ENCODE measurements around the gene SLC29A3.

Gene SLC29A3

DNA sequence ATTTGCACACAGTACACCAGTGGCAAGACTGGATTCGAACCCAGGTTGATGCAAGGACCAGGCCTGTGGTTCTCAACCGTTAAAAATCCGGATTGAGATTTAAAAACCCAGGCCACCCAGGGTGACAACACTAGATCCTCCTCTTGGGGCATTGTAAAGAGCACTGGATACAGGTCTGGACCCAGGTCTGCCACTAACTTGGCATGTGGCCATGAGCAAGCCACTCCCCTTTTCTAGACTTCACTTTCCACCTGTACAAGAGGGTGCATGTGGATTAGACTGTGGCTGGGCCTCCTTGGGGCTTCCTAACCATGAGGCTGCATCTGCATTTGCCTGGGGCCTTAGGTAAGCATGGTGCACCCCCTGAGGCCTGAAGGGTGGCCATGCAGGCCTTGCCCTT is 21.7 kb upstream of the SLC29A3 start:
- no peak for DNase-seq (ENCODE audit: low spot score)
- TF ChIP-seq, protein P1, sequence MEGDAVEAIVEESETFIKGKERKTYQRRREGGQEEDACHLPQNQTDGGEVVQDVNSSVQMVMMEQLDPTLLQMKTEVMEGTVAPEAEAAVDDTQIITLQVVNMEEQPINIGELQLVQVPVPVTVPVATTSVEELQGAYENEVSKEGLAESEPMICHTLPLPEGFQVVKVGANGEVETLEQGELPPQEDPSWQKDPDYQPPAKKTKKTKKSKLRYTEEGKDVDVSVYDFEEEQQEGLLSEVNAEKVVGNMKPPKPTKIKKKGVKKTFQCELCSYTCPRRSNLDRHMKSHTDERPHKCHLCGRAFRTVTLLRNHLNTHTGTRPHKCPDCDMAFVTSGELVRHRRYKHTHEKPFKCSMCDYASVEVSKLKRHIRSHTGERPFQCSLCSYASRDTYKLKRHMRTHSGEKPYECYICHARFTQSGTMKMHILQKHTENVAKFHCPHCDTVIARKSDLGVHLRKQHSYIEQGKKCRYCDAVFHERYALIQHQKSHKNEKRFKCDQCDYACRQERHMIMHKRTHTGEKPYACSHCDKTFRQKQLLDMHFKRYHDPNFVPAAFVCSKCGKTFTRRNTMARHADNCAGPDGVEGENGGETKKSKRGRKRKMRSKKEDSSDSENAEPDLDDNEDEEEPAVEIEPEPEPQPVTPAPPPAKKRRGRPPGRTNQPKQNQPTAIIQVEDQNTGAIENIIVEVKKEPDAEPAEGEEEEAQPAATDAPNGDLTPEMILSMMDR (IDR thresholded peaks at IDR 0.05; ENCODE audit: extremely low read depth, missing control alignments): no peak

DNA sequence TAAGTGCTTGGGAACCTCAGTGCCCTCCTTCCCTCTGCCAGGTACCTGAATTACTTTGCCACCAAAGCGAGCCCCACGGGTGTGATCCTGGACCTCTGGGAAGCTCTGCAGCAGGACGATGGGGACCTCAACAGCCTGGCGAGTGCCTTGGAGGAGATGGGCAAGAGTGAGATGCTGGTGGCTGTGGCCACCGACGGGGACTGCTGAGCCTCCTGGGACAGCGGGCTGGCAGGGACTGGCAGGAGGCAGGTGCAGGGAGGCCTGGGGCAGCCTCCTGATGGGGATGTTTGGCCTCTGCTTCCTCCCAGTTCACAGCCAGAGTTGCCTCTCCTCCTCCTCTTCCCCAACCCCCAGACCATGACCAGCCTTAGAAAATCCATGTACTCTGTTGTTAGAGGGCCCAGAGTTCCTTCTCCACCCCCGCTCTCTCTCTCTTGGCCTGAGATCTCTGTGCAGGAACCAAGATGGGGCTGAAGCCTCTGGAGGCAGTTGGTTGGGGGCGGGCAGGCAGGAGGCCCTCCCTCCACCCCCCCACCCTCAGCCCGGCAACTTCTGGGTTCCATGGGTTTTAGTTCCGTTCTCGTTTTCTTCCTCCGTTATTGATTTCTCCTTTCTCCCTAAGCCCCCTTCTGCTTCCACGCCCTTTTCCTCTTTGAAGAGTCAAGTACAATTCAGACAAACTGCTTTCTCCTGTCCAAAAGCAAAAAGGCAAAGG is 19.8 kb upstream of the SLC29A3 start:
- DNase-seq (ENCODE audit: low spot score): no peak
- TF ChIP-seq, protein P1 (IDR thresholded peaks at IDR 0.05; ENCODE audit: extremely low read depth, missing control alignments): no peak

DNA sequence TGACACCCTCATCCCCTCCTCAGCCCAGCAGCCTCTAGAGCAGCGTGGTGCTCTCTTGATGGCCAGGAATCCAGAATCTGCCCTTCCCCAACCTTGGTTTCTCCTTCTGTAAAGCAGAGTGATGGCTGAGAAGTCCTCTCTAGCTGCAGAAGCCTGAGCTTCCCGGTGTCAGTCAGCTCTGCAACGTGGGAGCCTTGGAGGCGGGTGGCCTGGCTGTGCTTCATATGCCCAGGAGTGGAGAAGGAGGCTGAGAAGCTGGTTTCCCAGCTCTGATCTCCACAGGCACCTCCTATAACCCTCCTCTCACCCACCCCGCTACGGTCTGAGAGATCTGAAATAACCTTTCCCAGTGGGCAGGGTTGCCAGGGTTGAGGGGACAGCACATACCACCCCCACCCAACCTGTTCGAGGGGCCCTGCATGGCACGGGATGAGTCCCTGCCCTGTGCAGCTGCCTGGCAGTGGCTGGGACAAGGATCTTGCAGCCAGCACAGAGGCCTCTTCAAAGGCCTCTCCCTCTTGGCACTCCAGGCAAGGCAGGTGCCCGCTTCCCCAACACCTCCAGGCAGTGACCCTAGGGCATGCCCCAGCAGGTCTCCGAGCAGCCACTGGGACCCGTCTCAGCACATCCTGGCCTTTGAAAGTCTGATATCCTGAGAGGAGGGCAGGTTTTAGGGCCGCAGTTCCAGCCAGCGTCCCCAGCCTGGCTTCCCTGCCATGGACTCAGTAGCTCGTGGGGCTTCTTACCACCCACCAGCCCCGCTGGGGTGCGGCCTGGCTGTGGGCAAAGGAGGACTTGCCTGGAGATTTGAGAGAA is 18.3 kb upstream of the SLC29A3 start:
- TF ChIP-seq, protein P1 (IDR thresholded peaks at IDR 0.05; ENCODE audit: extremely low read depth, missing control alignments): no peak
- no peak for DNase-seq (ENCODE audit: low spot score)

DNA sequence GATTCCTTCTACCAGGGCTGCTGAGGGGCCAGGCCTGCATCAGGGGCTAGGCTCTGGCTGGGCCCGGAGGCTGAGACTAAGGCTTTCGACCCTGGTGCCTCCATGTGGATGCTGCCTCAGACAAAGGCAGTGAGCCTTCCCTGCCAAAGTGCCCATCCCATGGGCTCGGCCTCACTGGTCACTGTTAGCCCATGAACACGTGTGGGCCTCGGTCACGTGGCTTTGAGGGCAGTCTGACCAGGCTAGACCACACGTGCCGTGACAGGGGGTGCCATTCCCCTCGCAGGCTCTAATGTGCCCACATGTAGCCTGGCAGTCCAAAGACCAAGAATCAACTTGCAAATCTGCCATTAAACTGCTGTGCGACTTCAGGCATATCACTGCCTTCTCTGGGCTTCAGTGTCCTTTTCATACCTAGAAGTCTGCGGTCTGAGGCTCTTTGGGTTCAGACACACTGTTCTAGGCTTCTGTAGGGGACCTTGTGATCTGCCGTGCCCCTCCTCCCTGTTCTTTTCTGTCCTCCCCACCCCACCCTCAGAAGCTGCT is 17.6 kb upstream of the SLC29A3 start:
- TF ChIP-seq, protein P1 (IDR thresholded peaks at IDR 0.05; ENCODE audit: extremely low read depth, missing control alignments): no peak
- no peak for DNase-seq (ENCODE audit: low spot score)

DNA sequence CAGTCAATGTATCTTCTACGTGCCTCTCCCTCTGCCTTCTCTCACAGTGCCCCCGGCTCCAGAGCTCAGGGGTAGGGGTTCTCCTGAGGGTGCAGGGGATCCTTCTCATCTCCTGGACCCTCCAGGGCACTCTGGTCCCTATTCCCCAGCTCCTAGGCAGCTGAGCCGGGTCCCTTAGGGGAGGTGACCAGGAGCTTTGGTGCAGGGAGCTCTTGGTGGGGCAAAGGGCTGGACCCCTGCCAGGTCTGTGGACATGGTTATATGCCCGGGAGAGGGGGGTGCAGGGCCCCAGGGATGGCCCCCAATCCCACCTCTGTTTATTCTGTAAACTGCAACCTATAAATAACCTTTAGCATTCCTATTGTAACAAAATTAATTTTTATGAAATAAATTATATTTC is 16.6 kb upstream of the SLC29A3 start:
- no peak for DNase-seq (ENCODE audit: low spot score)
- TF ChIP-seq, protein P1 (IDR thresholded peaks at IDR 0.05; ENCODE audit: extremely low read depth, missing control alignments): no peak

DNA sequence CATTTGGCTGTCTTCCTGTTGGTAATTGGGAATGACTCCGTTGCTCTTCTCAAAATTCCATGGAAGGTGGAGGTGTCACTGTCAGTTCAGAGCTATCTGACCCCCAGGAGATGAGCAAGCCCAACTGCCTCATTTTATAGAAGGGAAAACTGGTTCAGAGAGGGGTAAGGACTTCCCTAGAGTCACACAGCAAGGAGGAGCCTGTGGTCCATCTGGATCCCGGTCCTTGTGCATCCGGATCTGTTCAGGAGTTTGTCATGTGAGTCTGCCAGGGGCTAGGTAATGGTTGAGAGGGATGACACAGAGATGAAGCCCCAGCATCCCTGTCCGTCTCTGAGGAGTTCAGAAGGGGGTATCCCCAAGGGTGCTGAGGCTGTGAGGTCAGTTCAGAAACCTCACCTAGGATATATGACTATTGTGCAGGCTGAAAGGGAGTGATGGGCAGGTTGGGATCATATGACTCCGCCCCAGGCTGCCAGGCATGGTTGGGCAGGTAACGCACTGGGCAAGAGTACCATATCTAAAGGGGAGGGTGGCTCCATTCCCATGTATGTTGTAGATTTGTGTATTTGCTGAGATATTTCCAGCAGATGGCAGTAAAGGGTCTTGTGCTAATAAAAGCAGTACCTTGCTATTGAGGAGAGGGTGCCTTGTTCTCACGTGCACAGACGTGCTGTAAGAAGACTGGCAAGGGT is 16.0 kb upstream of the SLC29A3 start:
- TF ChIP-seq, protein P1 (IDR thresholded peaks at IDR 0.05; ENCODE audit: extremely low read depth, missing control alignments): peak; percentile 49
- DNase-seq (ENCODE audit: low spot score): peak; percentile 63

Measured in GM20000 (cell line).